HG03135 (cell line): ENCODE measurements around the gene PRPF19.

Source experiments
- ATAC-seq: cut with Tn5 transposase; IDR thresholded peaks from one replicate; pipeline ENCODE4 v1.9.1; 2021; ENCODE audit warnings: mild to moderate bottlenecking, moderate library complexity; ENCODE audit not compliant: unreplicated experiment

Gene PRPF19

GRCh38 chr11:60847281-60847680, 59.1 kb downstream of the PRPF19 start:
- ATAC-seq: no peak

GRCh38 chr11:60845338-60845737, 61.0 kb downstream of the PRPF19 start:
- ATAC-seq: no peak

GRCh38 chr11:60844870-60845221, 61.5 kb downstream of the PRPF19 start:
- no peak for ATAC-seq

GRCh38 chr11:60844045-60844869, 62.1 kb downstream of the PRPF19 start:
- no peak for ATAC-seq

GRCh38 chr11:60842668-60843600, 63.5 kb downstream of the PRPF19 start:
- ATAC-seq: no peak

- ATAC-seq: peak; percentile 79
Measured at GRCh38 chr11:60841797-60842667, 64.4 kb downstream of the PRPF19 start, which contains the start of gene CCDC86. CCDC86 (plus strand) TSS chr11:60842113; CDS start chr11:60842125, 12 bp downstream.
